Measurements from ENCODE around the gene ASIC2. TPM values are rescaled to one million over a fixed set of nuclear protein-coding genes. Genes with fewer than 3 reads are reported as not detected.

ASIC2 gene
- total and polyA plus RNA-seq, 2 donors (not counting 1 experiment from before 2014, with no cell fraction given), result not detected

DNA sequence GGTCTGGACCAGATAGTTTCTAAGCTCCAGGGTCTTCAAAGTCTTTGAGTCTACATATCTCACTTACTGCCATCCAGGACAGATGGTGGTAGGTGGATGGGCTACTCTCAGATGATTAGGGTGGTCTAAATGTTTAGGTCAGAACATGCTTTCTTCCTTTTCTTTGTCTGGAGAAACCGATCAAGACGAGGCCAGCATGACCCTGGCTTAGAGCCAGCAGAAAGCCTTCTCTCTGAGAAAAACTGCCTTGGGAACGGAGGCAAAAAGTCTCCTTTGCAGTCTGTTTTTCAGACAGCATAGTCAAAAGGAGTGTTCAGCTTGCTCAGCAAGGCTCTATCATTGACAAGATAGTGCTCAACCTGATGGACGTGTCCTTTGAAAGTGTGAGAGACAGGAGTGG is 252.6 kb downstream of the ASIC2 start:
- no peak for ATAC-seq (ENCODE audit: low read depth)
- H3K4me2 ChIP-seq (replicated peaks; ENCODE audit: low read depth, low read length, poor library complexity, severe bottlenecking), result no peak overlapping the region
- H3K4me1 Mint-ChIP-seq, result no peaks in the 10 kb centered on the region
- DNase-seq, result no peak
- no peak overlapping the region for H3K27ac Mint-ChIP-seq
- no peaks in the 10 kb centered on the region for H3K4me1 ChIP-seq (ENCODE audit: control insufficient read depth in 2 of 2, insufficient read depth in 2 of 2, low read length in 2 of 2)
- no peaks in the 10 kb centered on the region for H3K36me3 ChIP-seq (replicated peaks in 1 of 2; ENCODE audit: control extremely low read depth in 1 of 2, control insufficient read depth in 1 of 2, extremely low read depth in 1 of 2, insufficient read depth in 2 of 2, low read length in 1 of 2)
- H3K4me3 ChIP-seq (ENCODE audit: control extremely low read depth in 1 of 5, extremely low read depth in 1 of 5, insufficient read depth in 1 of 5, low read depth in 2 of 5, low read length in 4 of 5), result no peak overlapping the region
- no peak overlapping the region for H2AFZ ChIP-seq (ENCODE audit: insufficient read depth, low read depth, low read length, poor library complexity, severe bottlenecking)
- 73% methylated on average over 2 of the region's 4 CpGs for WGBS (ENCODE audit: insufficient coverage)
- TF ChIP-seq EZH2 (IDR thresholded peaks at IDR 0.05; ENCODE audit: borderline replicate concordance, insufficient read depth, low read depth, low read length, poor library complexity, severe bottlenecking) (no peak), CTCF (IDR thresholded peaks at IDR 0.05) (no peak)
- no peaks in the 10 kb centered on the region for H3K9me3 ChIP-seq (ENCODE audit: control extremely low read depth in 1 of 3, control insufficient read depth in 2 of 3, insufficient read depth in 1 of 3, low read length in 2 of 3)
- H3K79me2 ChIP-seq (ENCODE audit: control insufficient read depth, insufficient read depth, low read length), result no peaks in the 10 kb centered on the region
- no peak overlapping the region for H3K4me3 Mint-ChIP-seq
- peaks cover 0 to 5% (median 2%) of the 10 kb centered on the region in 4 experiments for H3K27me3 ChIP-seq (replicated peaks in 1 of 4; ENCODE audit: control extremely low read depth in 1 of 4, control insufficient read depth in 3 of 4, insufficient read depth in 4 of 4, low read length in 3 of 4)
- H3K9ac ChIP-seq (ENCODE audit: low read length), result no peak overlapping the region
- H4K20me1 ChIP-seq (ENCODE audit: control insufficient read depth, insufficient read depth, low read length, poor library complexity, severe bottlenecking), result no peaks in the 10 kb centered on the region
- ChIA-PET POLR2A (no interaction called here), CTCF (no interaction called here)
- no peak overlapping the region for H3K27ac ChIP-seq (ENCODE audit: low read length in 2 of 2)
- no peaks in the 10 kb centered on the region for H3K9me3 Mint-ChIP-seq (ENCODE audit: insufficient read depth)
- H3K27me3 Mint-ChIP-seq, result peaks cover 46% of the 10 kb centered on the region
- intact Hi-C loops (cut with micrococcal nuclease), result no loop called here

- Mint-ChIP-seq H3K27ac (no peak overlapping the region), H3K4me3 (no peak overlapping the region), H3K9me3 (ENCODE audit: insufficient read depth) (no peaks in the 10 kb centered on the region), H3K27me3 (peaks cover 46% of the 10 kb centered on the region), H3K4me1 (no peaks in the 10 kb centered on the region)
- Histone ChIP-seq H2AFZ (ENCODE audit: insufficient read depth, low read depth, low read length, poor library complexity, severe bottlenecking) (no peak overlapping the region), H3K4me2 (replicated peaks; ENCODE audit: low read depth, low read length, poor library complexity, severe bottlenecking) (no peak overlapping the region), H3K4me1 (ENCODE audit: control insufficient read depth in 2 of 2, insufficient read depth in 2 of 2, low read length in 2 of 2) (no peaks in the 10 kb centered on the region), H3K79me2 (ENCODE audit: control insufficient read depth, insufficient read depth, low read length) (no peaks in the 10 kb centered on the region), H3K9ac (ENCODE audit: low read length) (no peak overlapping the region), H3K4me3 (ENCODE audit: control extremely low read depth in 1 of 5, extremely low read depth in 1 of 5, insufficient read depth in 1 of 5, low read depth in 2 of 5, low read length in 4 of 5) (no peak overlapping the region), H3K9me3 (ENCODE audit: control extremely low read depth in 1 of 3, control insufficient read depth in 2 of 3, insufficient read depth in 1 of 3, low read length in 2 of 3) (no peaks in the 10 kb centered on the region), H3K27ac (ENCODE audit: low read length in 2 of 2) (no peak overlapping the region), H4K20me1 (ENCODE audit: control insufficient read depth, insufficient read depth, low read length, poor library complexity, severe bottlenecking) (no peaks in the 10 kb centered on the region), H3K27me3 (replicated peaks in 1 of 4; ENCODE audit: control extremely low read depth in 1 of 4, control insufficient read depth in 3 of 4, insufficient read depth in 4 of 4, low read length in 3 of 4) (peaks cover 0 to 5% (median 2%) of the 10 kb centered on the region in 4 experiments), H3K36me3 (replicated peaks in 1 of 2; ENCODE audit: control extremely low read depth in 1 of 2, control insufficient read depth in 1 of 2, extremely low read depth in 1 of 2, insufficient read depth in 2 of 2, low read length in 1 of 2) (no peaks in the 10 kb centered on the region)
- ChIA-PET POLR2A (no interaction called here), CTCF (no interaction called here)
- ATAC-seq (ENCODE audit: low read depth) (no peak), DNase-seq (no peak)
- intact Hi-C loops (cut with micrococcal nuclease), result no loop called here
- TF ChIP-seq EZH2 (IDR thresholded peaks at IDR 0.05; ENCODE audit: borderline replicate concordance, insufficient read depth, low read depth, low read length, poor library complexity, severe bottlenecking), result no peak
- TF ChIP-seq CTCF (IDR thresholded peaks at IDR 0.05), result no peak
- WGBS (ENCODE audit: insufficient coverage), result 43% methylated on average over 1 of the region's 2 CpGs
Measured at GRCh38 chr17:33039874-33040273, 253.2 kb downstream of the ASIC2 start.
